SK-N-SH (cell line): ENCODE results near the gene RTN4RL1.

Experiments
- EP300 ChIP-seq, 2 experiments: IDR thresholded peaks; 2 replicates each; pipeline versions ENCODE4 v1.4.0 to v1.6.1; 2012; ENCODE audit warnings: borderline replicate concordance in 1 of 2, low read depth in 1 of 2, low read length in 1 of 2
- TF ChIP-seq, protein P1 (sequence below): fragments of 200-600 bp; sonication (generic); IDR thresholded peaks from 2 replicates; pipeline ENCODE4 v1.6.1; 2017; ENCODE audit warnings: antibody characterized with exemption, mild to moderate bottlenecking, moderate library complexity

DNA sequence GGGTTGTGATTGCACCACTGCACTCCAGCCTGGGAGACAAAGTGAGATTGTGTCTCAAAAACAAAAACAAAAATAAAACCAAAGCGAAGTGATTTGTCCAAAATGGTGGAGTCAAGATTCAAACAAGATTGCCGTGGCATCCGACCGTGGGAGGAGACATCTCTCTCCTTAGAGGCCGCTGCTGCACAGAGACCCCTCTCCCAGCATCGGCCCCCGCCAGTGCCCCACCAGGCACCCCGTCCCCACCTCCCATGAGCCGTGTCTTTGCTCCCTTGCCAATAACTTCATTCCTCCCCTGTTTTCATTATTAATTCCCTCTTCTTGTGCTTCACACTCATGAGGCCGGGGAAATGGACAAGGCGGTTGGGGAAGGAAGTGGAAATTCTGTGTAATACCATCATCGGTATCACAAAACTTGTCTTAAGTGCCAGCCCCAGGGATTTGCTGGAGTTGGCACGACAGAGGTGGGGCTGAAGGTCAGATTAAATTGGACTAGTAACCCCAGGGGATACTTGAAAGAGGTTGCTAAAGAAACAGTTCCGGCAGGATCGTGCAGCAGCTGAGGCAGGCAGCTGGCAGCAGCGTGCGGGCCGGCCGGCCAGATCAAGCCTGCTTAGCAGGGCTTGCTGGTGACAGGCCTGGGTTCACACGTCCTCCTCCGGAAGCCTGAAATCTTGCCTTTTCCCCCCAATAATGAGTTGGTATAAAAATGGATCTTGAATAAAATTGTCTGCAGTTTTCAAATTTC lies 66.8 kb downstream of the RTN4RL1 start:
- TF ChIP-seq, protein P1, sequence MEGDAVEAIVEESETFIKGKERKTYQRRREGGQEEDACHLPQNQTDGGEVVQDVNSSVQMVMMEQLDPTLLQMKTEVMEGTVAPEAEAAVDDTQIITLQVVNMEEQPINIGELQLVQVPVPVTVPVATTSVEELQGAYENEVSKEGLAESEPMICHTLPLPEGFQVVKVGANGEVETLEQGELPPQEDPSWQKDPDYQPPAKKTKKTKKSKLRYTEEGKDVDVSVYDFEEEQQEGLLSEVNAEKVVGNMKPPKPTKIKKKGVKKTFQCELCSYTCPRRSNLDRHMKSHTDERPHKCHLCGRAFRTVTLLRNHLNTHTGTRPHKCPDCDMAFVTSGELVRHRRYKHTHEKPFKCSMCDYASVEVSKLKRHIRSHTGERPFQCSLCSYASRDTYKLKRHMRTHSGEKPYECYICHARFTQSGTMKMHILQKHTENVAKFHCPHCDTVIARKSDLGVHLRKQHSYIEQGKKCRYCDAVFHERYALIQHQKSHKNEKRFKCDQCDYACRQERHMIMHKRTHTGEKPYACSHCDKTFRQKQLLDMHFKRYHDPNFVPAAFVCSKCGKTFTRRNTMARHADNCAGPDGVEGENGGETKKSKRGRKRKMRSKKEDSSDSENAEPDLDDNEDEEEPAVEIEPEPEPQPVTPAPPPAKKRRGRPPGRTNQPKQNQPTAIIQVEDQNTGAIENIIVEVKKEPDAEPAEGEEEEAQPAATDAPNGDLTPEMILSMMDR: no peak
- TF ChIP-seq EP300 (IDR thresholded peaks at IDR 0.05; ENCODE audit: borderline replicate concordance in 1 of 2, low read depth in 1 of 2, low read length in 1 of 2): no peak
